Measurements from ENCODE around the gene ADAMTS8.

ADAMTS8 gene

DNA sequence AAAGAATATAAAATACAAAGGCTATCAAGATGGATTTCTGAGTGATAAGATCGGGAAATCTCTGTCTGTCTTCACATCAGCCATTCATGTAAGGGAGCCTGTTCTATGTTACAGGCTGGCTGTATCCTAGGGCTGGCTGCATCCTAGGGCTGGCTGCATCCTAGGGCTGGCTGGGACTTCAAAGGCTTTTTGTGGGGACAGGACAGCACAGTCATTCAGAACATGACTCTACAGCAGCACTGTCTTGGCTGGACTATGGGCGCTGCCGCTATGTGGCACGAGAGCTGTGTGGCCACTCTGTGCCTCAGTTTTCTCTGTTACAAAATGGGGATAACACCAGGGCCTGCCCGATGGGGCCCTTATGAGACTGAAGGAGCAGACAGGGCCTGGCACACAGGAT, 10.2 kb downstream of the ADAMTS8 start:
- no peak for DNase-seq

DNA sequence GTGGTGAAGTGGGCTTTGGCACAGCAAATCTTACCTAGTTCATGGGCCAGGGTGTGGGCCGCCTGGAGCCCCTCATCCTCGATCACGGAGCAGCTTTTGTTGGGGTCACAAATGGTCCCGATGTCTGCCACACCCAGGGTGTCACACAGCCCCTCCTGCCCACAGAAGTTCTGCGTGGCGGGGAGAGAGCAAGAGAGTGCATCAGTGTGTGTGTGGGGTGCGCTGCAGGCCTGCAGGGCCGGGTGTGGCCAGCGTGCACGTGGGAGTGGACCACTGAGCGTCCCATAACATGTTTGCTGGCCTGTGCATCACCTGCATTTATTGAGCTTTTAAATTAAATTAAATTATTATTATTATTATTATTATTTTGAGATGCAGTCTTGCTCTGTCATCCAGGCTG, 11.5 kb downstream of the ADAMTS8 start:
- no peak for DNase-seq

DNA sequence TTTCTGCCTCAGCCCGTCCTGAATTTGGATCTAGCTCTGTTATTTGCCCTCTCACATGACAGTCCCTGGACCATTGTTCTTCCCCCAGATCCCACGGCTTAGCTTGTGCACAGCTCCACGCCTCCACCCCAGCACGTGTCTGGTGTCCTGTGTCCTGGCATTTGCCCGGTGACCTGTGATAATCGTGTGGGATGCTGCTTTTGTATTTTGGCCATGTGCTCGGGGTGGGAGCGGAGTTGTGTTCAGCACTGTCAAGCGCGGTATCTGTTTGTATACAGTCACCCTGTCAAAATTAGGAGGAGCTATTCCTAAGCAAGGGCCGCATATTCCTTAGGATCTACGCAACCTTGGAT, 11.9 kb downstream of the ADAMTS8 start:
- DNase-seq, result no peak

DNA sequence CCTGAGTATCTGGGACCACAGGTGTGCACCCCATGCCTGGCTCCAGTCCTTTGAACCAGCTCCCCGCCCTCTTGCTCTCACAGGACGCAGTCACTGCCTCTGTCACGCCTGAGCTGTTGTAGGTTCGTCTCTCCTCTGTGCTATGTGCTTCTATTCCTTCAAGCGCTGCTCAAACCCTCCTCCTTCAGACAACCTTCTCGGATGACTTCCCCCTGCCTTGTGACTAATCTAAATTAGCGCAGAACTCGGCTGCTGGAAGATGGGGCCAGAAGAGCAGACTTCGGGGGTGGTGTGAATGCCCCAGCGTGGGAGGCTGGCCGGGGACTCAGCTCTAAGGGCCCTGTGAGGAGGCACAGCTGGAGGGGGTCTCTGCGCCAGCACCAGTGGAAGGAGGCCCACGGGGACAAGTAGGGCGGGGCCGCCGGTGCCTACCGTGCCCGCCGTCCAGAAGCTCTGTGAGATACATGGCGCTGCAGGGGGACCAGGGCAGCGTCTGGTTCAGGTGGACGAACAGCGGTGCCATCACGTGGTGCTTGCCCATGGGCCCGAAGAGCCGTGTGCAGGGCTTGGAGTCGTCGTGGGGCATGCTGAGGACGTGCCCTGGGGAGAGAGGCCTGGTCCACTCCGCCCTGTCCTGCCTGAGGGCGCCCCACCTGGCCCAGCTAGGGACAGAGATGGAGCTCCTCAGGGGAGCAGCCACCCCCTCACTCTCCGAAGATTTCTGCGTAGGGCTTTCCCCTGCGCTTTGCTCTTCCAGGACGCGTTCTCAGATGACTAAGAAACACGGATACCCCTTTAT, 12.5 kb downstream of the ADAMTS8 start:
- DNase-seq, result no peak

DNA sequence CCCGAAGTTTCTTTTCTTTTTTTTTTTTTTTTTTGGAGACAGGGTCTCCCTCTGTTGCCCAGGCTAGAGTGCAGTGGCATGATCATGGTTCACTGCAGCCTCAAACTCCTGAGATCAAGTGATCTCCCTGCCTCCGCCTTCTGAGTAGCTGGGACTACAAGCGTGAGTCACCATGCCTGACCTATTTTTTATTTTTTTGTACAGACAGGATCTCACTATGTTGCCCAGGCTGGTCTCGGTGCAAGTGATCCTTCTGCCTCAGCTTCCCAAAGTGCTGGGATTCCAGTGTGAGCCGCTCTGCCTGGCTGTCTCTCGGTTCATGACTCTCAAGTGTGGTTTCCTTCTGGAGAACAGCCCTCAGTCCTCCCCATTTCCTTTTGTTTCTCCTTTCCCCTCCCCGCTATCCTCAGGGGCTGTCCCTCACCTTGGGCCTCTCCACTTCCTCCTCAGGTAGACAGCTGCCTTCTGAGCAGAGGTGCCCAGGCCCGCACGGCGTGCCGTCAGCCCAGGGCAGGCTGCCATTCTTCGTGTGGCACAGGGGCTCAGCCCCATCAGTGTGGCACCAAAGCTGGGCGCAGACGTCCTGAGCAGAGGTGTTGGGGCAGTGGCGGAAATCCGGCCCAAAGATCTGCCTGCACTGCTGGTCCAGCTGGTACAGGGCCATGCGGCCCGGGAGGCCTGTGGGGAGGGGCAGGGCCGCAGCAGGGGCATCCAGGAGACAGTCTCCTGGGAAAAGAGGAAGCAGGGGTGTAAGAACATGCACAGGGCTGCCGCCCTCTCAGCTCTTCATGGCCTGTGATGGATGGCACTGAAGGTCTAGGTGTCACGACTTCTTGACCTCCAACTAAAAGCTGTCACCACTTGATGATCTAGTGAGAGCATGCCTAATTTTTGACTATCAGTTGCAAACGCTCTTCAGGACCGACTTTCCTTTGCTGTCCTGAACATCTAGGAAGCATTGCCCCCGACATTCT, 14.0 kb downstream of the ADAMTS8 start:
- DNase-seq, result no peak

DNA sequence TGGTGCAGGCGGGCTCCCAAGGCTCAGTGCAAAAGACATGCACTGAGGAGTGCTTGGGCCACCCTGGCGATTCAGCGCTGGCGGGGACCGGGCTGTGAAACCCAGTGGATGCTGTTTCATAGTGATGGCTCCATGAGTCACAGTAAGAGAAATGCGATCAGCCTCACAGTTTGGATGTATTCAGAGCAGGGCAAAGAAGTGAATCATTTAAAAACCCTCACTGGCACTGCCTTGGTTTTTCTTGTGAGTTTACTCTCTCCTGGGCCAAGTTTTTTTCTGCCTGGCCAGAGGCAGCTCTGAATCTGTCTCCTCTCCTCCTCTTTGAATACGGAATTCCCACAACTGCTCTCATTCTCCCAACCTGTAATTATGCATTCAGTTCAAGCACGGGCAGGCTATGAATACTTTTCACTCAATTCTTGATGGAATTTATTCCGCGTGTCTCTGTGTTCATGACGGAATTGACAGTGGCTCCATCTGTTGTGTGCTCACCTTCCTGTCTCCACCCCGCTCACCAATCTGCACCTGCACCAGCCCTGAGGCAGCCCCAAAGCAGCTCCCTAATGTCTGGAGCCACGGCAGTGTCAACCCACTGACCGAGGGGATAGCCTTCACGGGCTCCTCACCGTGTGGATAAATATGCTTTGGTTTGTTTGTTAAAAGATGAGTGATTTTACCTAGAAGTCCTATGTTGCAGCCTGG, 14.9 kb downstream of the ADAMTS8 start:
- DNase-seq, result no peak

DNA sequence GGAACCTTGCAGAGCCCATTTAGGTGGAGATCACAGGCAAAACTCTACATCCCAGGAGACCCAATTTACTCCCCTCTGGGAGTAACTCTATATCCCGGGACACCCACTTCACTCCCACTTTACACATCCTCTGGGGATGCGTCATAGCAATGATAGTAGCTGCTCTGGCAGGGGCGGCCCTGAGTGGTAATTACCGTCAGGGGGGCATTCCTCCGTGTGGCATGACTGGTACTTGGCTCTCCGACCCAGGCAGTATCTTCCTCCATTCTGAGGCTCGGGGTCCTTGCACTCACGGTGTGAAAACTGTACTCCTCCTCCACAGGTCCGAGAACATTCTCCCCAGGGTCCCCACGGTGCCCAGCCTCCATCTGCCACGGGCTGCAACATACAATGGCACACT, 17.2 kb downstream of the ADAMTS8 start:
- DNase-seq, result no peak

DNA sequence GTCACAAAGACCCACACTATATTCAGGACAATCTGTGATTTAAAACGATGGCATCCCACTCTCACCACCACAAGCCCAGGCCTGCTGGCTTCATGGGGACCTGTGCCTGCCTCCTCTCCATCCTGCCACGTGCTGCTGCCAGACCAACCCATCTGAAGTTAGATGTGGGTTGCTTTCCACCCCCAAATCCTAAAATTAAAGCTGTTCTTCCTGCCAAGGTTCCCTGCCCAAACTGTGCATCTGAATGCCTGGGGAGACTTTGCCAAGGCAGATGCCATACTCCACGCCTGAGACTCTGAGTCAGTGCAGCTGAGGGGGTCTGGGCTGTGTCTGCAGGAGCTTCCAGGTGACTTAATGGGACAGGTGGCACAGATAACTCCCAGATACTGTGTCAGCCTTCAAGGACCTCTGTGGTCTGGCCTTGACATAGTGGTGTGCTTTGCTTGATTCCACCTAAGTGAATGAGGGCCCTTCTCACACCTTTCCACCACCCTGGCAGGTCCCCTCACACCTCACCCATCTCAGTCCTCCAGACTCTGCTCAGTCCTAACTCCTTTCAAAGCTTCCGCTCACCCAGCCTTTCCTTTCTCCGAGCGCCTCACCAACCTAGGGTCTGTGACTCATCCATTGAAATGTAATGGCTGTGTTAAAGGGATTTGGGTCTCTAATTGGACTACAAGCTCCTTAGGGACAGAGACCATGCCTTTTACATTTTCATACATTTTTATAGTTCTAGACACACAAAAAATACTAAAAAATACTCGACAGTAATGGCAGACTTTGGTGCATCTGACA, 18.6 kb downstream of the ADAMTS8 start:
- no peak for DNase-seq

DNA sequence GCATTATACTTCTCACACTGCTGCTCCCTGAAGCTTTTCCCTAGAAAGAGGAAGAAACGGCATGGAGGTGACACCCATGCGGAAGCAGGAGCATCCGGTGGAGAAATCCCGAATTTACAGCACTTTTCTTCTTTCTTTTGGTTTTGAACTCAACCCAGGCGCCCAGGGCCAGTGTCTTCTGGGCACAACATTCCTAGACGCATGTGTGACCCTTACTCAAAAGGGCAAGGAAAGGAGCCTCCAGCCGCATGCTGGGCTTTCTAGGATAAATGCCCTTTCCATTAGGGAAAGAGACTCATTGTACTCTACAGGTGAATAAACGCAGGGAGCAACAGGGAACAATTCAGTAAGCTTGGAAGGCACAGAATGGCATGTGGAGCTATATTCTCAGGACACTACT, 19.5 kb downstream of the ADAMTS8 start:
- DNase-seq, result no peak

DNA sequence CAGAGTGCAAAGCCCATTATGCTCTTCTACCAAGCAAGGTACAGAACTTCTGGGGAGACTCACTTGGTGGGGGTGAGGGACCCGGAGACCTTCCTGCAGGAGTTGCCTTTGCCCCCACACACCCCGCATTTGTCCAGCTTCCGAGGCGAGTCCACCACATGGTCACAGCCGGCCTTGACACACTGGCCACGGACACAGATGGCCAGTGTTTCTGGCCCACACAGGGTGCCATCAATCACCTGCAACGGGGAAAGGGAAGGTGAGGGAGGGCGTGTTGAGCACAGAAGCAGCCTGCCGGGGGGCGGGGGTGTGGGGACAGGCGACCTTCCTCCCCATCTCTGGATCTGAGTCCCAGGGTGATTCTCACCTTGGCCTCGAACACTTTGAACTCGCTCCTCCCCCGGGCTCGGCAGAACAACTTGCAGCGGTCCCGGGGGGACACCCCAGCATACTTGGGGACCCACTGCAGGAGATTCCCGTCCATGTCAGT, 20.0 kb downstream of the ADAMTS8 start:
- DNase-seq, result no peak

DNA sequence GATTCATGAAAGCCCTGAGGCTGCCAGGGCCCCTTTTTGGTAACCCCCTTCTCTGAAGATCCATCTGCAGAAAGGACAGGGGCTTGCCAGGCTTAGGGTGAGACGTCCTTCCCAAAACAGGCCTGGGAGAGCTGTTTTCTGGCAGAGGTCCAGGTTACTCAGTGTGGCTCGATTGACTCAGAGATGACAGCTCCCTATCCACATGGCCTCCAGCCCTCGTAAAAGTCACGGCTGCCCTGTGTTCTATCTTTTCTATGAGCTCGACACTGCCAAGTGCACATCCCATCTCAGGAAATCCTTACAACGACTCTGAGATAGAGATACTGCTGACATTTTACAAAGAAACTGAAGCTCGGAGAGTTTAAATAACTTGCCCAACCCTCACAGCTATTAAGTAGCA, 20.4 kb downstream of the ADAMTS8 start:
- no peak for DNase-seq

DNA sequence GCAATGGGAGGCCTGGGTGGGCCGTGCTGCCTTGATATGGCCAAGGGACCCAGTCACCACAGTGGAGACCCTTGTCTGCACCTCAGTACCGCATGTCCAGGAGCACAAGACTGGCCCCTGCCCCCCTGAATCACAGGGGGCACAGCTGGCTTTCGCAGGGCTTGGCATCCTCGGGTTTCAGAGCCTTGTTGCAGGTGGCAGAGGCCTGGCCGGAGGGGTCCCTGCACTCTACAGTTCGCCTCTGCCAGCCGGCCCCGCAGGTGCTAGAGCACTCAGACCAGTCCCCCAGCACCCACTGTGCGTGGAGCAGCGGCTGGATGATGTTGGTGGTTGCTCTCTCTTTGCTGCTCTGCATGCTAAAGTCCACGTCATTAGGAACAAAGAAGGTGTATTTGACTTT, 23.0 kb downstream of the ADAMTS8 start:
- no peak for DNase-seq

DNA sequence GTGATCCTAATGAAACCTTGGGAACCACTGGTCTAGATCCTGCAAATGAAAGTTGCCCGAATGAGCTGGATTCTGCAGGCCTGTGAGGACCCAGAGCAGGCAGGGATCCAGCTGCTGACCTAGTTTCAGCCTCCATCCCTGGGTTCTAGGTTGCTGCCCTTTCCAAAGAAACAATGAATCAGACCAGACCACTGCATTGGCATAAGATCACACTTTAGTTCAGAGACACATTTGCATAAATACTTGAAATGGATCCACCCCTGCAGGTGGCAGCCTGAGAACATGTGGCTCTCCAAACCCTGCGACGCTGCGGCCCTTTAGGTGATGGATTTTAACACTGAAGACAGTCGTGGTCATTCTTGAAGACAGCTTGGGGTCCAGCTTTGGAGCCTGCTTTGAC, 23.7 kb downstream of the ADAMTS8 start:
- DNase-seq, result no peak

DNA sequence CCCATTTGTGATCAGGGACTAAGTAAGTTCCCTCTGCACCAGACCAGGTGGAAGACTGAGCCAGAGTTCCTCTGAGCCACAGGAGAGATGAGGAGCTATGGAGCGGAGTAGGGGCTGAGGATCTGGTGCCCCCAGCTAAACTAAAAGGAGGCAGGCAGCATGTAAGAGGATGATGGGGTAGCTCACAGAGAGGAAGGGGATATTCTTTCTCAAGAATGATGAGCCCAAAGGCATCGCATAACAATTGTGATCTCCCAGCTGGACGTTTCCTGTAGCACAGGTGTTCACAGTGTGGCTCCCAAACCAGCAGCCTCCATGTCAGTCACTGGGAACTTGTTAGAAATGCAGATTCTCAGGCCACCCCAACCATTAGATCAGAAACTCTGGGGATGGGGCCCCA, 24.4 kb downstream of the ADAMTS8 start:
- no peak for DNase-seq

DNA sequence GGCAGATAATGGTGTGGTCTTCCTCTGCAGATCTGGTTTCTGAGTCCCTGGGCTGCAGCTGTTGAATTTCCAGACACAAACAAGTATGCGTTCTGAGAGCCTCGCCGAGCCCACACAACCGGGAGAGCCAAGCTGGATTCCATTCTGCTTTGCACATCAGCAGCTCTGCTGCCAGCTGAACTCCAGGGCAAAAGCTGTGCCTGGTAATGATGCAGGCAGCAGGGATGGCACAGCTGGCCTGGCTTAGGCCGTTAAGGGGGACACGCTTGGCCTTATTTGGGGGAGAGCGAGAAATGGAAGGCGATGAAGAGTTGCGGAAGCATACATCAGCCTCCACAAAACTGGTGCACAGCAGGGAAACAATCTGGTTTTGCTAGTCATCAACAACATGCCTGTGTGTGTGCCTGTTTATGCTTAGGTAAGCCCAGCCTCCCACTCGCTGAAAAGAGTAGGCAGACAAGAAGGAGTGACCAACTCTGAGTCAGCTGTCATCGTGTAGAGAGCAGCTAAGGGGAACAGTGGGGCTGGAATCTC, 25.1 kb downstream of the ADAMTS8 start:
- DNase-seq, result no peak

DNA sequence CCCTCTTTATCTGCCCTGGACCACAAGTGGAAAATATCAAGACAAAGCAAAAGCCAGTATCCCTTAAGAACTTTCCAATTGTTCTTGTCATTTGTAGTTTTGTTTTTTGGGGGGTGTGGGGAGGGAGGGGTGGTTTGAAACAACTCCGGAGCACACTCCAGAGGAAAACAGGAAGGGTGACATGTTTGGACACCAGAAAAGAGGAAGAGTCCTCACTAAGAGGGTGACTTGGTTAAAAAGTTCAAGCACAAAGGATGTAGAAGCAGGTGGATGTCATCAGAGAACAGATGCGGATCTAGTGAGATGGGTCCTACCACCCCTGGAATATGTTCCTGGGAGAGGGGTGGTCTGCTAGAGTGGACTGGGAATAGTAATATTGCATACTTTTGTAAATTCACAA, 25.8 kb downstream of the ADAMTS8 start:
- no peak for DNase-seq

DNA sequence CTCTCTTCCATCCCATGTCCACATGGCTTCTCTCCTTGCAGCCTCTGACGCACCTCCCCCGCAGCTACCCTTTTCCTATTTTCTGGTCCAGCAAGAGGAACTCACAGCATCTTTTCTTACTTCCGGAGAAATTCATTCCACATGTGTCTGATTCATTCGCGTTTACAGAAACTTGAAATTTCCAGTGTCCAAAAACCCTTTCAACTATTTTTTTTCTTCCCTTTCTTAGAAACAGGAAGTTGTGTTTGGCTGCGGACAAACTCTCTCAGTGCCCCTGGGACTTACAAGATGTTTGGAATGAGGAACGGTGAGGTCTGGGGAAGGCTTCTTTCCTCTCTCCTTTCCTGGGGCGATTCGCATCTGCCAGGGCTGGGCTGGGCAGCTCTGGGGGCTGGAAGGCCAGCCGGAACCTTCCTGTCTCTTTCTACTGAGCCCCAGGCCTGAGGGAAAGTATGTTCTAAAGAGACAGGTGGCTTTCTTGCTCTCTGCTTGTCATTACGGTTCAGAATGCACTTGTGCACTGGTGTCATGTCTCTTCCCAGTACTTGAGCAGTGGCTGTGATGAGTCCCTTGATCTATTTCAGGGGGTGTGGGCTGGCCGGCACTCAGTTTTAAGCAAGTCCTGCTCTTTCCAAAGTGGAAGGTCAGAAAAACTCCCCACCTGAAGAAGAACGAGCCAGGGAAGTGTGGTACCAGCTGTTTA, 27.5 kb downstream of the ADAMTS8 start:
- no peak for DNase-seq

DNA sequence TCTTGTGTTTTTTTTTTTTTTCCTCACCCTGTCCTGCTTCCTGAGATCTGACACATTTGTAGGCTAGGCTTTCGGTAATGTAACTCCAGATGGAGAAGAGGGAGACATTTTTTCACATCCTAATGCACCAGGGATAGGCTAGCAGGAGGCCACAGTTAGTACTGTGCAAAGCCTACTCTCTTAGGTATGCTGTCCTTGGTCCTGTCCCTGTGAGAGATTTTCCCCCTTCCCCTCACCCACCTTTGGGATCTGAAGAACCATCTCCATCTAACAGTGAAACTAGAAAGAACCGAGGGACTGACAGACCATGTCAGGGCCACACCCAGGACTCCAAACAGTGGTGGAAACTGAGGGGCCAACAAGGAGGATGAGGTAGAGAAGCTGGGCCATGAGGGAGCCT, 29.2 kb downstream of the ADAMTS8 start:
- no peak for DNase-seq

DNA sequence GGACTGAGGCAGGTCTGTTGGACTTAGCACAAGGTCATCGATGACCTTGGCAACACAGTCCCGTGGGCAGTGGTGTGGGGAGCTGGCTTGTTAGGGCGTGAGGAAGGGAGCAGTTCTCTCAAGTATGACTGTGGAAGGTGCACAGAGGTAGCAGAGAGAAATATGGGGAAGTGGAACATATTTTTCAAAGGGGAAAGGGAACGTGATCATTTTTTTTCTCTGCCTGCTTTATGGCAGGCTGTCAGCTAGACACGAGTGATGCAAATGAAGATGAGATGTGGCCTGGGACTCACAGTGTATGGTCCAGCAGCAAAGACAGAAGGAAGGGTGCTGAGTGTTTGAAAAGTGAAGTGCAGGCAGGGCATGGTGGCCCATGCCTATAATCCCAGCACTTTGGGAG, 30.6 kb downstream of the ADAMTS8 start:
- DNase-seq, result no peak

DNA sequence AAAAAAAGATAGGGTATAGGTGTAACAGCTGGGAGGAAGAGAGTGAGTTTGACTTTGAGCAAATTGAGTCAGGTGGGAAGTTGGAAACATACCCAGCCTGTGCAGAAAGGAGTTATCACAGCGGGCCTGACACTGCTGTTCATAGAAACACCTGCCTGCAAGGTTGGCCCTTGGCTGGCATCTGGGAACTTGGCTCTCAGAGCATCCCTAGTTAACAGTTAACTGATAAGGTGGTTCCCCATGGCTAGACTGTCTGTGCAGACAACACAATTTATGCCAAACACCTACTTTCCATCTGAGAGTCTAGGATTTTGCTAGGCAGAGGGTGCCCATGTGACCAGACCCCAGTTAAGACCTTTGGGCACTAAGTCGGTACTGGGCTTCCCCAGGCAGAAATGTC, 31.4 kb downstream of the ADAMTS8 start:
- no peak for DNase-seq

DNA sequence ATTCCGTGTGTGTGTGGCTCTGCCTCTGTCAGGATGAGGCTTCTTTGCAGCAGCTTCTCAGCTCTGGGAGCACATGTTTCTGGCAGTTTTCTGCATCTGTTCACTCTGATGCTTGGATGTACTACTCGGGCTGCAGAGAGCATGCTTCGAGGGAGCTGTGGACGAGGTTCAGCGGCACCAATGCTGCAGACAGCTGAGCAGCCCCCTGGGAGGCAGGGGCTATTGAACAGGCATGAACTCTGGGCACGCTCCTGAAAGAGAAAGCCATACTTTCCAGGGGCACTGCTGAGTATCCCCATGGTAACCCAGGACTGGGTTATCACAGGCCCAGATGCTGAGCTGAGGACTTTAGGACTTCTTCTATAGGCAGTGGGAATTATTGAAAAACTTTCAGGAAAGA, 33.8 kb downstream of the ADAMTS8 start:
- no peak for DNase-seq

DNA sequence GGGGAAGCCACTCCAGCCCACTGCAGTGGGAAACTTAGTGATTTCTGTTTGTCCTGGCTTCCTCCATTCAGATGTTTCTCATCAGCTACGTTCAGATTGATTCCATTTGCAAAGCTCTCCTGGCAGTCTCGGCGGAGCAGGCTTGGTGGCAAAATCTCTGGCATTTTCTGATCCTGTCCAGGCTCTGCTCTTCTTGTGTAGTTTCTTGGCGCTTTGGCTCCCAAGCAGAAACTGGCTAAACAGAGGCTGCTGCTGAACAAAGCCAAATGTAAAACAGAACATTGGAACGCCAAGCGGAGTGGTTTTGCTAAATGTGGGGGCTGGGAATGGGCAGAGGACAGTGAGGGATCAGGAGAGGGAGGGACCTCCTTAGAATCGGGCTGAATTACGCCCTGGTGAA, 36.7 kb downstream of the ADAMTS8 start:
- DNase-seq, result no peak
